AG10803 (cell line): ENCODE data around the gene PTPN6.

Source experiments
- DNase-seq: peaks from one replicate; pipeline ENCODE4 v3.0.0; 2010; ENCODE audit warnings: low read depth
- H3K4me3 ChIP-seq: 2 replicates; pipeline ENCODE4 v1.5.1; 2011; ENCODE audit warnings: mild to moderate bottlenecking, low read length, control low read depth
- CTCF ChIP-seq: conservative IDR thresholded peaks from 2 replicates; pipeline ENCODE4 v1.5.1; 2011; ENCODE audit warnings: mild to moderate bottlenecking, low read length, control low read depth, inconsistent platforms

PTPN6 gene

GRCh38 chr12:6955108-6956020 lies 4.2 kb downstream of the PTPN6 start:
- no peak for TF ChIP-seq CTCF
- no peak overlapping the region for H3K4me3 ChIP-seq

GRCh38 chr12:6956021-6956727 lies 5.0 kb downstream of the PTPN6 start:
- no peak for TF ChIP-seq CTCF
- DNase-seq: no peak
- H3K4me3 ChIP-seq: no peak overlapping the region

More at GRCh38 chr12:6955108-6956020, 4.2 kb downstream of the PTPN6 start:
- DNase-seq: no peak

- no peak for TF ChIP-seq CTCF
- DNase-seq: no peak
- no peak overlapping the region for H3K4me3 ChIP-seq
These were observed 6.1 kb downstream of the PTPN6 start for GRCh38 chr12:6957151-6957701.

GRCh38 chr12:6957741-6958608 lies 6.8 kb downstream of the PTPN6 start:
- no peak for DNase-seq
- H3K4me3 ChIP-seq: no peak overlapping the region
- TF ChIP-seq CTCF: no peak

- H3K4me3 ChIP-seq: no peak overlapping the region
- DNase-seq: no peak
- TF ChIP-seq CTCF: no peak
These were observed 7.5 kb downstream of the PTPN6 start for GRCh38 chr12:6958609-6959057.

GRCh38 chr12:6959058-6959804 lies 8.1 kb downstream of the PTPN6 start:
- DNase-seq: no peak
- TF ChIP-seq CTCF: no peak
- no peak overlapping the region for H3K4me3 ChIP-seq
